Choroid plexus epithelial cell (primary cell): Measurements from ENCODE around the gene IRAK1BP1.
"Not testable (repeated sequence)": the region's sequence is repeated elsewhere in the genome, so short reads cannot be mapped to it uniquely, and the experiment has no call there.

Experiments
- DNase-seq: peaks from one replicate; pipeline ENCODE4 v3.0.0-alpha.2; 2010; ENCODE audit warnings: low read depth
- H3K4me3 ChIP-seq: 2 replicates; pipeline ENCODE4 v1.5.1; 2011; ENCODE audit warnings: low read depth, mild to moderate bottlenecking, control low read depth, low read length, moderate library complexity
- CTCF ChIP-seq: conservative IDR thresholded peaks from 2 replicates; pipeline ENCODE4 v1.5.1; 2011; ENCODE audit warnings: low read depth, mild to moderate bottlenecking, control low read depth, inconsistent platforms, low read length, moderate library complexity

Gene IRAK1BP1

GRCh38 chr6:78875505-78875904 lies 8.2 kb downstream of the IRAK1BP1 start:
- H3K4me3 ChIP-seq, result no peak overlapping the region
- no peak for TF ChIP-seq CTCF
- DNase-seq, result no peak

- no peak for DNase-seq
- TF ChIP-seq CTCF, result no peak
- no peak overlapping the region for H3K4me3 ChIP-seq
Observed at GRCh38 chr6:78883651-78884050, 16.3 kb downstream of the IRAK1BP1 start.

DNA sequence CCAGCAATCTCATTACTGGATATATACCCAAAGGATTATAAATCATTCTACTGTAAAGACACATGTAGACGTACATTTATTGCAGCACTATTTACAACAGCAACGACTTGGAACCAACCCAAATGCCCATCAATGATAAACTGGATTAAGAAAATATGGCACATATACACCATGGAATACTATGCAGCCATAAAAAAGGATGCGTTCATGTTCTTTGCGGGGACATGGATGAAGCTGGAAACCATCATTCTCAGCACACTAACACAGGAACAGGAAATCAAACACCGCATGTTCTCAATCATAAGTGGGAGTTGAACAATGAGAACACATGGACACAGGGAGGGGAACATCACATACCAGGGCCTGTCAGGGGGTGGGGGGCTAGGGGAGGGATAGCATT lies 22.6 kb downstream of the IRAK1BP1 start:
- not testable (repeated sequence) for DNase-seq, H3K4me3 ChIP-seq

DNA sequence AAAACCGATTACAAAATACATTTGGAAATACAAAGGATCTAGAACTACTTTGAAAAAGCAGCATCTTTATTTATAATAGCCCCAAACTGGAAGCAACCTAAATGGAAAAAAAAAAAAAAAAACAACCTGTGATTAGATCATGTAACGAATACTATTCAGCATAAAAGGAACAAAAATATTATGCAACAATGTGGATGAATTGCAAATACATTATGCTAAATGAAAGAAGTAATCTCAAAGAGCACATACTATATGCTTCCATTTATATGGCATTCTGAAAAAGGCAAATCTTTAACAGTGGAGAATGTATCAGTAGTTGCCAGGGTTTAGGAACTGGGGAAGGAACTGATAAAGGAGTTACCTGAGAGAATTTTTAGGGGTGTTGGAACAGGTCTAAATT lies 28.9 kb downstream of the IRAK1BP1 start:
- TF ChIP-seq CTCF, result no peak
- DNase-seq, result no peak
- no peak overlapping the region for H3K4me3 ChIP-seq

- H3K4me3 ChIP-seq, result no peak overlapping the region
- peak; percentile 18 for DNase-seq
- no peak for TF ChIP-seq CTCF
Observed at GRCh38 chr6:78908621-78909020, 41.3 kb downstream of the IRAK1BP1 start.

DNA sequence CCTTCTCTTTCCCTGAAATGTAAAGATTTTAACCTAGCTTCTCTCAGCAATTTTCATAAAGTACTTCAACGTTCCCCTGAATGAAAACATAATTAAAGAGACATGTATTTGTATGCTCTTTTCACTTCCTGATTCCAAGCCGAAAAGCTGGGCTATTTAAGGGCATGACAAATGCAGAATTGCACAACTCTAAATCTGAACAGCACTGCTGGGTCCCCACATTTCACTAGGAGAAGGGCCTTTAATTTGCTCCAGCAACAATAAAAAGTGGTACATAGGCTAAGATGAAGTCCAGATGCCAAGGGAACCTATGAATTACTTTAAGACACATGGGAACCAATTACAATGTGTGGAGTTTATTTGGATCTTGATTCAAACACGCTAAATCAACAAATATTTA lies 42.0 kb downstream of the IRAK1BP1 start:
- peak; percentile 78 for DNase-seq
- H3K4me3 ChIP-seq, result no peak overlapping the region
- no peak for TF ChIP-seq CTCF

GRCh38 chr6:78910010-78910409 lies 42.7 kb downstream of the IRAK1BP1 start:
- peak overlapping the region; percentile 73 for H3K4me3 ChIP-seq
- DNase-seq, result no peak

More at GRCh38 chr6:78910010-78910409, 42.7 kb downstream of the IRAK1BP1 start:
- TF ChIP-seq CTCF, result no peak
